Measurements from ENCODE around the gene A3GALT2.
"Not testable (repeated sequence)": the region's sequence is repeated elsewhere in the genome, so short reads cannot be mapped to it uniquely, and the experiment has no call there.

Gene A3GALT2

GRCh38 chr1:33311706-33312412, 9.0 kb downstream of the A3GALT2 start:
- DNase-seq = no peak

- DNase-seq = no peak
Observed at GRCh38 chr1:33310702-33311101, 10.2 kb downstream of the A3GALT2 start.

- DNase-seq = not testable (repeated sequence)
Observed at GRCh38 chr1:33309351-33309750, 11.5 kb downstream of the A3GALT2 start.

GRCh38 chr1:33307494-33307864, 13.4 kb downstream of the A3GALT2 start:
- DNase-seq = no peak

GRCh38 chr1:33306653-33307493, 14.0 kb downstream of the A3GALT2 start:
- DNase-seq = no peak

- DNase-seq = no peak
Observed at GRCh38 chr1:33305816-33306652, 14.9 kb downstream of the A3GALT2 start.

- DNase-seq = no peak
Observed at GRCh38 chr1:33305016-33305415, 15.9 kb downstream of the A3GALT2 start.

- DNase-seq = no peak
Observed at GRCh38 chr1:33302325-33302724, 18.6 kb downstream of the A3GALT2 start.

GRCh38 chr1:33301273-33301984, 19.5 kb downstream of the A3GALT2 start:
- no peak for DNase-seq

- DNase-seq = no peak
Observed at GRCh38 chr1:33300673-33301072, 20.2 kb downstream of the A3GALT2 start.

- DNase-seq = no peak
Observed at GRCh38 chr1:33299461-33300155, 21.3 kb downstream of the A3GALT2 start.

- peak; percentile 46 for DNase-seq
Observed at GRCh38 chr1:33298623-33299277, 22.1 kb downstream of the A3GALT2 start.

- DNase-seq = no peak
Observed at GRCh38 chr1:33297911-33298622, 22.8 kb downstream of the A3GALT2 start.

GRCh38 chr1:33296824-33297223, 24.1 kb downstream of the A3GALT2 start:
- DNase-seq = no peak

- DNase-seq = no peak
Observed at GRCh38 chr1:33296082-33296458, 24.8 kb downstream of the A3GALT2 start.

- DNase-seq = peak; percentile 87
Observed at GRCh38 chr1:33295450-33296081, 25.3 kb downstream of the A3GALT2 start.

- no peak for DNase-seq
Observed at GRCh38 chr1:33295023-33295422, 25.9 kb downstream of the A3GALT2 start.

- no peak for DNase-seq
Observed at GRCh38 chr1:33294071-33295010, 26.6 kb downstream of the A3GALT2 start.

- no peak for DNase-seq
Observed at GRCh38 chr1:33292726-33293340, 28.1 kb downstream of the A3GALT2 start.

All from activated T-cell treated with anti-CD3 and anti-CD28 coated beads for 4 hours (primary cell).